ENCODE measurements around the gene AP3M1. TPM values are rescaled to one million over a fixed set of nuclear protein-coding genes. Genes with fewer than 3 reads are reported as not detected.

Gene AP3M1
- total and polyA plus RNA-seq, 12 donors = 6.6 to 33.2 (median 27.4) TPM

DNA sequence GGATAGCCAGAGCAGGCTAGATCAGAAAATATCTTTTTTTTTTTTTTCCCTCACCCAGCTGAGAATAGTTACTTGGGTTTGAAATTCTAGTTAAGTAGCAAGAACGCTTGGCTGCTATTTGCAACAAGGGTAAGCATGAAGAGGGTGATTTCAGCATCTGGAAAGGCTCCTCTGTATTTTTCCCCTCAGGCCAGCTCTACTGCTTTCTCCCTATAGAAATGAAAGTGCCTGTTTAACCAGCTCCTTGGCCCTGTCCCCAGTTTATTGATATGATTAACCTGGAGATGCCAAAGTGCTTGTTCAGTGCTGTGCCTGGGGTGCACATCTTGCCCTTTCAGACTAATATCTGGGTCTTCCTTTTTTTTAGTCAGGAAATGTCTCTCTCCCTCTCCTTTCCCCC, 37.1 kb downstream of the AP3M1 start:
- Histone ChIP-seq H3K27me3 (no peaks in the 10 kb centered on the region), H3K36me3 (peaks cover 0 to 100% (median 89%) of the 10 kb centered on the region in 9 donors), H3K27ac (peak overlapping the region in 3 of 10 donors; percentile 22 to 58 (median 39)), H3K4me1 (peaks cover 0 to 36% (median 8%) of the 10 kb centered on the region in 9 donors), H3K9me3 (no peaks in the 10 kb centered on the region), H3K4me3 (no peak overlapping the region)
- no peak for TF ChIP-seq CTCF (IDR thresholded peaks at IDR 0.05)
- intact Hi-C loops (cut with DNase I) = no loop called here
- ATAC-seq (peak in 1 of 8 donors; percentile 26), DNase-seq (no peak)
- 71% methylated on average over 1 of the region's 1 CpG for WGBS, 2 donors

- ATAC-seq (no peak), DNase-seq (no peak)
- no peaks in the 10 kb centered on the region for H3K27me3 ChIP-seq
- peaks cover 0 to 29% (median 8%) of the 10 kb centered on the region in 9 donors for H3K4me1 ChIP-seq
- no peak overlapping the region for H3K4me3 ChIP-seq
- peaks cover under 1 to 100% (median 89%) of the 10 kb centered on the region in 9 donors for H3K36me3 ChIP-seq
- no peaks in the 10 kb centered on the region for H3K9me3 ChIP-seq
- intact Hi-C loops (cut with DNase I) = no loop called here
- 96% methylated on average over 14 of the region's 14 CpGs for WGBS, 2 donors
- no peak overlapping the region for H3K27ac ChIP-seq
- TF ChIP-seq CTCF (IDR thresholded peaks at IDR 0.05) = no peak
Observed at GRCh38 chr10:74111799-74112198, 38.8 kb downstream of the AP3M1 start.

- intact Hi-C loops (cut with DNase I) = no loop called here
- no peak overlapping the region for H3K4me3 ChIP-seq
- H3K27ac ChIP-seq = peak overlapping the region in 1 of 10 donors; percentile 11
- ATAC-seq (no peak), DNase-seq (no peak)
- no peaks in the 10 kb centered on the region for H3K27me3 ChIP-seq
- H3K36me3 ChIP-seq = peaks cover 7 to 100% (median 93%) of the 10 kb centered on the region in 9 donors
- TF ChIP-seq CTCF (IDR thresholded peaks at IDR 0.05) = no peak
- no peaks in the 10 kb centered on the region for H3K9me3 ChIP-seq
- peaks cover 0 to 29% (median 8%) of the 10 kb centered on the region in 9 donors for H3K4me1 ChIP-seq
- whole genome bisulfite sequencing, 2 donors = 72% methylated on average over 1 of the region's 1 CpG
Observed at GRCh38 chr10:74110120-74110519, 40.5 kb downstream of the AP3M1 start.

DNA sequence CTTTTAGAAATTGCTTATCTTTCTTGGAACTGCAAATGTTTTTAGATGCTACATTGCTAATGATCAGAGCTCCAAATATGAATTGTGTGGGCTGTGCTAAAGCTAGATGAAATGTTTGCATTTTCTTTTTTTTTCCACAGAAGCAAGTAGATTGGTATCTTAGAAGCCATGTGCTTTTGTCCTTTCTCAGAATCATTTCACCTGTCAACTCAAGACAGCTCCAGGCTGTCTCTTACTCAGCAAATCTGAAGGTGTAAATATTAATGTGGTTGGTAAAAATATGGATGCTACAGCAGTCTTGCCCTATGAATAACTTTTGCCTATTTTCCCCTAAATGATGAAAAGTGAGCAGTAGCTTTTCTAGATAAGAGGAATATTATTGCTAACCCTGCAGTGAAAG, 41.2 kb downstream of the AP3M1 start:
- peaks cover 4 to 100% (median 93%) of the 10 kb centered on the region in 9 donors for H3K36me3 ChIP-seq
- ATAC-seq = no peak
- no peak overlapping the region for H3K27ac ChIP-seq

More for the DNA sequence above, 41.2 kb downstream of the AP3M1 start:
- Histone ChIP-seq H3K27me3 (no peaks in the 10 kb centered on the region), H3K9me3 (no peaks in the 10 kb centered on the region), H3K4me3 (no peak overlapping the region), H3K4me1 (peaks cover 0 to 29% (median 8%) of the 10 kb centered on the region in 9 donors)
- no peak for DNase-seq
- intact Hi-C loops (cut with DNase I) = no loop called here
- TF ChIP-seq CTCF (IDR thresholded peaks at IDR 0.05) = no peak
